ENCODE data around the gene PDCL2.
A peak's percentile ranks its signal among the peaks of the same experiment; 100 is the strongest.
"Not testable (repeated sequence)": the region's sequence is repeated elsewhere in the genome, so short reads cannot be mapped to it uniquely, and the experiment has no call there.

Gene PDCL2

DNA sequence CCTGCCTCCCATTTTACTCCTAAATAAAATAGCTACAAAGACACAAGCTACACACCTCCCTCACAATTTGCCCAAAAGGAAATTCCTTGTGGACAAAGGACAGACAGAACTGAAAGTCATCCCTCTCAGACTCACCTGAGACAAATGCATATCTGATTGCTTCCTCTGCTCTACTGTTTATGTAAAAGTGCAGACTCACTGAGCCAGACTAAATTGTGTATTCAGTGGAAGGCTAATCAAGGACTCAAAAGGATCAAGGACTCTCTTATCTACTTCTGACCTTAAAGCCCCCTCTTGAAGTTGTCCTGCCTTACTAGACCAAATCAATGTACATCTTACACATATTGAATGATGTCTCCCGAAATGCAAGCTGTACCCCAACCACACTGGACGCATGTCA, 3.9 kb downstream of the PDCL2 start:
- no peak for DNase-seq (ENCODE audit: low spot score)

DNA sequence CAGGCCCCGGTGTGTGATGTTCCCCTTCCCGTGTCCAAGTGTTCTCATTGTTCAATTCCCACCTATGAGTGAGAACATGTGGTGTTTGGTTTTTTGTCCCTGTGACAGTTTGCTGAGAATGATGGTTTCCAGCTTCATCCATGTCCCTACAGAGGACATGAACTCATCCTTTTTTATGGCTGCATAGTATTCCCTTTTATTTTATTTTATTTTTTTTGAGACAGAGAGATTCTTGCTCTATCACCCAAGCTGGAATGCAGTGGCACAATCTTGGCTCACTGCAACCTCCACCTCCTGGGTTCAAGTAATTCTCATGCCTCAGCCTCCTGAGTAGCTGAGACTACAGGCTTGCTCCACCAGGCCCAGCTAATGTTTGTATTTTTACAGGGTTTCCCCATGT, 9.3 kb downstream of the PDCL2 start:
- DNase-seq (ENCODE audit: low spot score): not testable (repeated sequence)

DNA sequence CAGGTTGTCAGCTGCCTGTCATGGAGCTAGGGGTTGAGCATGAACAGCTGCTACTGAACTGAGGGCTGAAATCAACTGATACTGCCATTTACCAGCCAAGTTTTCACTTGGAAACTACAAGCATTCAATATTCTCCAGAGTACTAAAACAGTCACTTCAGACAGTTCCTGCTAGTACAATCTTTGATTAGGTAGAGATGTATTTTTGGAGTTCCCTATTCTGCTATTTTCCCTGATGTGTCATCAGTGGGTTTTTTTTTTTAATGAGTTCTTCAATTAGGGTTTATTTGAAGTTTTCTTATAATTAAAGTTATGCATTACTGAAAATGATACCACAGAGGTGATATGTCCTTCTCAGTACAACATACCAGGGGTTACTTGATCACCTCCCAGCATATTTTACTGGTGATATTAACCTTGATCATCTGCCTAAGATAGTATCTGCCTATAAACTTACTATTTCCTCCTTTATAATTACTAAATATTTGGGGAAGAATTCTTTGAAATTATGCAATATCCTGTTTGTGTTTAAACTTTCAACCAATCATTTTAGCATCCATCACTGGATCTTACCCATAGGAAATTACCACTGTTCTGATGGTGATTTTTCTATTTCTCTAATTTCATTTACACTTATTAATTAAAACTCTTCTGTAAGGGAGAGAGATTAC, 13.6 kb downstream of the PDCL2 start:
- DNase-seq (ENCODE audit: low spot score): no peak

DNA sequence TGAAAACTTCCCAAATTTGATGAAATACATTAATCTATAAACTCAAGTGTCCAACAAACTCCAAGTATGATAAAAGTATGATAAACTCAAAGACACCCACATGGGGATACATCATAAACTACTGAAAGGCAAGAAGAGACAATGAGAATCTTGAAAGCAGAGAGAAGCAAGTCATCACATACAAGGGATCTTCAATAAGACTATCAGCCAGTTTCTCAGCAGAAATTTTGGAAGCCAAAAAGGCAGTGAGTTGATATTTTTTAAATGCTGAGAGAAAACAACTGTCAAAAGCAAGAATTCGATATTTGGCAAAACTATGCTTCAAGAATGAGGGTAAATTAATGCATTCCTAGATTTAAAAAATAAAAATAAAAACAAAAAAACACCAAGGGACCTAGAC, 16.5 kb downstream of the PDCL2 start:
- DNase-seq (ENCODE audit: low spot score): no peak

DNA sequence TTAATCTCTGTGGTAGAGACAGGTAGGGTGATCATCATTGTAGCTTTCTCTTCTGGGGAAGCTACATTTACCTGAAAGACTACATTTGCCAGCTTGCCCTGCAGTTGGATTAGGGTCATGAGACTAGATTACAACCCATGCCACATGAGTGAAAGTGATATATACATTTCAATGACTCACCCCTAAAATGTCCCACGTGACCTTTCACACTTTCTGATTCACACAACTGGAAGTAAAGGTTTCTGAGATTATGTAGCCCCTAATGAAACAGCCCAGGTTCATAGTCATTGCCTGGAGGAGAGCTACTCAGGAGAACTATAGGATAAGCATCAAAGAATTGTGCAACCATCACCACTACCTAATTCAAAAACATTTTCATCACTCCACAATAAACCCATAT, 17.8 kb downstream of the PDCL2 start:
- no peak for DNase-seq (ENCODE audit: low spot score)

DNA sequence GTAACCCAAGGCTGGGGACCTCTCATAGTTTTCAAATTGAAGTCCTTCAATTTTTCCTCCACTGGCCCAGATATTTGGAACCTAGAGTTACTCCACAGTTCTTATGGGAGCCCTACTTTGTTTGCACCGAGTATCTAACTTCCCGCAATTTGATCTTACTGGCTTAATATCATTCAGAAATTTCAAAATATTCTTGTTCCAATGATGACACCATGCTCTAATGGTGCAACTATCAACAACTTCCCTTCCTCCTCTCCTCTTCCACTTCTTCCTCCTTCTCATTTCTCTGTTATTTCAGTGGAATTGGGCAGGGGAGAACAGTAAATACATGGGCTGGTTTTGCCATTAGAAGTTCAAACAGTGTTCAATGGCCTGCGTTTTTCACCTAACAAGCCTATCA, 20.2 kb downstream of the PDCL2 start:
- DNase-seq (ENCODE audit: low spot score): no peak

DNA sequence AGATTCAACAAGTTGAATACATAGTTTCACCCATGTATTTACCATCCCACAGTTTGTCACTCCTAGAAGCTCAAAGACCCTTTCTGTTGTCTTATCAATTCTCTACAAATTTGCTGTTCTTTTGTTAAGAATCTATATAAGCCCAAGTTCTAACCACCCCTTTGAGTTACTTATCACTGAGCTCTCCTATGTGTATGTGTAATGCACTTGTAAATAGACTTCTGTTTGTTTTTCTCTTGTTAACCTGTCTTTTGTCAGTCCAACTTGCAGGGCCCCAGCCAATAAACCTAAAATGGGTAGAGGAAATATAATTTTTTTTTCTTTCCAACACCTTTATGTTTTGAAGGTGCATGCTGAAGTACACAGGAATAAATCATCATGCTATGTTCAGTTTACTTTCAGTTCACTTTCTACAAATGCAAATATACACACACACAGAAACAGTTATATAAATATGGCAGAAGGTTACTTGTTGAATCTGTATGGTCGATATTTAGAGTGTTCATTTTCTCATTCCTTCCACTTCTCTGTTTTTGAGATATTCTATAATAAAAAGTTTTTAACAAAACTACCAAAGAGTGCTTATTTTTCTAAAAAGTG, 23.0 kb downstream of the PDCL2 start:
- no peak for DNase-seq (ENCODE audit: low spot score)

DNA sequence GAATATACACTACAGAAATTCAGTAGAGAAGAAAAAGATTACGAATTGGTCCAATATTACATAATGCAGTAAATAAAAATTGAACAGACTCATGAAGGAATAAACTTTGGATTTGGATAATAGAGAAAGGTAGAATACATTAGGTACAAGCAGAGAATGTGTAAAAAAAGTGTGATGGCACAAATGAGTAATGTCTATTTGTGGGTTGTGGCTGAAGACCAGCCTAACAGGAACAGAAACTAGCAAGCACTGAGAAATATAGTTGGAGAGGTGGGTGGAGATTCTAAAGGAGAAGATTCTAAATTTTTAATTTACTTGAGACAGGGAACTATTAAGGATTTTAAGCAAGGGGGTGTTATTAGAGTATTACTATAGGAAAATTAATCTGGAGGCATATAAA, 30.2 kb downstream of the PDCL2 start:
- DNase-seq (ENCODE audit: low spot score): no peak

DNA sequence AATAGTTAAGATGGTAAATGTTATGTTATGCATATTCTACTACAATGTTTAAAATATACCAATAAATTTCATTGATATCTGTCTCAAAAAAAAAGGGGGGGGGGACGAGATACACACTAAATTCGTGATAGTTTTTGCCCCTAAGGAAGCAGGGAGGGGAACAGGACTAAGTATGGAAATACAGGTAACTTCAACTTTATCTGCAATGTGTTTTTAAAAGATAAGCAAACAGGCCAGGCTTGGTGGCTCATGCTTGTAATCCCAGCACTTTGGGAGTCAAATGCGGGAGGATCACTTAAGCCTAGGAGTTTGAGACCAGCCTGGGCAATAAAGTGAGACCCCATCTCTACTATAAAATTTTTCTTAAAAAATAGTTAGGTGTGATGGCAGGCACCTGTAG, 31.9 kb downstream of the PDCL2 start:
- DNase-seq (ENCODE audit: low spot score): no peak

DNA sequence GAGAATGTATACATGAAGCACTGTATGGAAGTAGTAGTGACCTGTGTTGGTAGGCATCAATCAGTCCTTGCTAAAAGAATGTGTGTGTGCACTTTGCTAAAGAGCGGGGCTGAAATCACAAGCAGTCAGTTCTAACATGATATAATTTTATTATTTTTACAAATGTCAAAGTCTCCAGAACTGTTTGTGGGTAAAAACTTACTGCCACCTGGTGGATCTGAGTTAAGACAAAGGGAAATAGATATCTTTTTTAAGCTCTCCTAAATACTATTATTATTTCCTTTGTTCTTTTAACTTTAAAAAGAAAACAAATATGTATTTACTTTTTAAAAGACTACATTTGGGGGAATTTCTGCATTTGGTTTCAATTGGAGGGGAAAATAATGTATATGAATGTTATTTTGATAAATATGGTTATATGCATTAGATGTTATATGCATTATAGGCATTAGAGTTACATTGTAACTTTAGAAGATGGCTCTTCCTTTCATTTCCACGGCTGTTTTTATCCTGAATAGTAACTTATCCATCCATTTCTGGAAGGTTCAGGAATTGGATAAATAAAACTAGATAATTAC, 37.5 kb downstream of the PDCL2 start:
- peak; percentile 44 for DNase-seq (ENCODE audit: low spot score)

DNA sequence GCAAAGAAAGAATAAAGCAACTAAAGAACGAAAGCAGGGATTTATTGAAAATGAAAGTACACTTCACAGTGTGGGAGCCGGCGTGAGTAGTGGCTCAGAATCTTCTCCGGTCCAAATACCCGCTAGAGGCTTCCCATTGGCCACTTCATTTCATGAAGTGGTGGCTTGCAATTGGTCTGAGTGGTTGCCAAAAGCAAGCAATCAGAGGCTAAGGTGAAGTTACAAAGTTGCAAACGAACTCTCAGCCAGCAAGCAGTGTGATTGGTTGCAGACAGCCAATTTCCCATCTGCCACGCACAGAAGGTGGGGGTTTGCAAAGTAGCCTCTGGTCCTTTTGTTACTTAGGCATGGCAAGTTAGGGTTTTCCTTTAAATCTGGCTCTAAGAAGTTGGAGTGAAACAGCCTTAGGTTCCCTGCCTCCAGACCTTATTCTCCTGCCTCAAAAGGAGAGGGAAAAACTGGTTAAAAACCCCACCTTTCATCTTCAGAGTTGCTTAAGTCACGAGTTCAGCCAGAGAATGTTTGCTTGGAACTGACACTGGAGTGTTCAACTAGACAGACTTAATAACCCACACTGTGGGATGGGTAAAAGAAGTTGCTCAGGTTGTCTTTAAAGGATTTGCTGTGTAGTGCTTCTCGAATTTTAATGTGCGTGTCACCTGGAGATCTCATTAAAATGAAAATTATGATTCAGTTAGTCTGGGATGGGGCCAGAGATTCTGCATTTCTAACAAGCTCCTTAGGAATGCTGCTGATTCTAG, 38.4 kb downstream of the PDCL2 start:
- peak; percentile 75 for DNase-seq (ENCODE audit: low spot score)

DNA sequence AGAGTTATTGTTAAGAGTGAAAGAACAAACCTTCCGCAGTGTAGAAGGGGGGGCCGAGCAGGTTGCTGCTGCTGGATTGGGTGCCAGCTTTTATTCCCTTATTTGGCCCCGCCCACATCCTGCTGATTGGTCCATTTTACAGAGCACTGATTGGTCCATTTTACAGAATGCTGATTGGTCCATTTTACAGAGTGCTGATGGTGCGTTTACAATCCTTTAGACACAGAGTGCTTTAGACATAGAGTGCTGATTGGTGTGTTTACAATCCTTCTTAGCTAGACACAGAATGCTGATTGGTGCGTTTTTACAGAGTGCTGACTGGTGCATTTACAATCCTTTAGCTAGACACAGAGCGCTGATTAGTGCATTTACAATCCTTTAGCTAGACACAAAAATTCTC, 40.1 kb downstream of the PDCL2 start:
- not testable (repeated sequence) for DNase-seq (ENCODE audit: low spot score)

DNA sequence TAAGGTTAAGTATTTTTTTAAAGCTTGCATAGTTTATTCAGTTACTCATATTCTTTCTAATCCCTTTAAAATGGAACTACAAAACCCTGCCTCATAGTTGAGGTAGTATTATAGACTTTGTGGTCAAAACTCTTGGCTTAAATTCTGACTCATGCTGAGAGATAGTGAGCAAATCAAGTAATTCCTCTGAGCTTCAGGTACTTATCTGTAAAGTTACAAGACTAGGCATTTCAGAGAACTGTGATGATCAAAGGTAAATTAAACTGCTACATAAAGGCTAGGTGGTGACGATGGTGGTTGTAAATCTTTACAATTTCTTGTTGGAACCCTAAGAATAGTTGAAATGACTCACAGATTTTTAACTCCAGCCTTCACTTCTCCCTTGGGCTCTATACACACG, 42.2 kb downstream of the PDCL2 start:
- DNase-seq (ENCODE audit: low spot score): peak; percentile 50

DNA sequence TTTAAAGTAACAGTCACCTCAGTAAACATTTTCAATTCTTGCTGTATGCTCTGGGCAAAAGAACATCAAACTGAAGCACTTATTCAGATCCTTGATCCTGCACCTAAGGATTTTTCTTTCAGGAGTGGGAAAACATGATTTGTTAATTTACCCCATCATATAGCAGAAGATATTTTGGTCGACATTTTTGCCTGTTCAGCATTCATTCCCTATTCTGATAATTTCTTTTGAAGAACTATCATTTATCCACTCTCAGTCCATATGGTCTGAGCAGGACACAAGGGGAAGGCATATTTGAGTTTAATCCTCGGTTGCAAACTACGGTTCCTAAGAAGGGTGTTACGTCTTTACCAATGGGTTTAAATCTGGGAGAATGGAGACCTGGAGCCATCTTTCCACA, 44.1 kb downstream of the PDCL2 start:
- DNase-seq (ENCODE audit: low spot score): no peak

DNA sequence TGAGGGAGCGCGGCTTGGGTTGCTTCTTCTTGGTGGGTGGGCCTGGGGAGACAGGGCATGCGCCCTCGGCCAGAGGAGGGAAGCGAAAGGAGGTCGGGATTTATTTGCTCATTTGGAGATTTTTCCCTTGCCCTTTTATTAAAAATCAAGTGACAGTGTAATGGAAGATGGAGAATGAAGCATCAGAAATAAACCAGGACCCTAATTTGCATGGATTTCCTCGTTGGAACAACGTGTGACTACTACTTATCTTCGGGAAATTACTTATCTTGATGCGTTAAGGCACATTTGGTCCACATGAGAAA, 44.6 kb downstream of the PDCL2 start:
- DNase-seq (ENCODE audit: low spot score): no peak

DNA sequence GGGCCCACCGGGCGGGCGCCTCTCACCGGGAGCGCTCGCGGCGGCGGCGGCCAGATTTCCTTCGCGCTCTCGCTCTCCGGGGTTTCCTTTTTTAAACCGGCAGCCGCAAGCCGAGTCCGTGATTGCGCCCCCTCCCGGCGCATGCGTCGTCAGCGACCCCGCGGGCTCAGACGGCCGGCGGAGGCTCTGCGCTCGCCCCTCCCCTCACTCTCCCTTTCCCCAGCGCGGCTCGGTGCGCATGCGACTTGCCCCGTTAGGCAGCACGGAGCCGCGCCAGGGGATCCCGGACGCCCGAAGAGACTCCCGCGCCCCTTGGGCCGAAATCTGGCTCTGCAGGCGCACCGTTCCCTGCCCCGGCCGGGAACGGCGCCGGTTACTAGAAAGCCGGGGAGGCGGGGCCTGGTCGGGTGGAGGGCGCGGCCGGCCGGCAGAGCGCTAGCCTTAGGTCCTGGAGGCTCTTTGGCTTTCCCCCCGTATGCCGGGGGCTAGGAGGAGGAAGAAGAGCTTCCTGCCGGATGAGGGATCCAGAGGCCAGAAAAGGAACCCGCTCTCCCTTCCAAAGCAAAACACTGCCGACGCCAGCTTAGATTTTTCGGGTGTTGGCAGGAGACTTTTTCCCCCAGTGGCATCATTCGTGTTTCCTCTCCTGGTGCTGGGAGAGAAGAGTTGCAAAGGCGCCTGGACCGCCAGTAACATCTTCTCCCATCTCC, 45.1 kb downstream of the PDCL2 start, which contains the start of gene CLOCK:
Gene CLOCK, minus strand, starts transcription at position 154 of the 710 bp plus-strand sequence. CDS start 64,124 bp downstream, outside the sequence.
- DNase-seq (ENCODE audit: low spot score): peak; percentile 86

DNA sequence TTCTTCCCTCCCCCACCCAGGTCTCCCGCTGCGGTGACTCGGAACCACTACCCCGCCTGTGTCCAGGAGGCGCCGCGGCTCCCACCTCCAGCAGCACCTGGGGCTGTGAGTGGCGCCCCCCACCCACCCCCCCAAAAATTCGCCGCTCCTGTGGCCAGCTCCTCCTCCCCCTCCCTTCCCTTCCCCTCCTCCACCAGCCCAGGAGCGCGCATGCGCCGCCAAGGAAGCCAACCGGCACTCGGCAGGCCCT, 45.6 kb downstream of the PDCL2 start:
- DNase-seq (ENCODE audit: low spot score): peak; percentile 84

DNA sequence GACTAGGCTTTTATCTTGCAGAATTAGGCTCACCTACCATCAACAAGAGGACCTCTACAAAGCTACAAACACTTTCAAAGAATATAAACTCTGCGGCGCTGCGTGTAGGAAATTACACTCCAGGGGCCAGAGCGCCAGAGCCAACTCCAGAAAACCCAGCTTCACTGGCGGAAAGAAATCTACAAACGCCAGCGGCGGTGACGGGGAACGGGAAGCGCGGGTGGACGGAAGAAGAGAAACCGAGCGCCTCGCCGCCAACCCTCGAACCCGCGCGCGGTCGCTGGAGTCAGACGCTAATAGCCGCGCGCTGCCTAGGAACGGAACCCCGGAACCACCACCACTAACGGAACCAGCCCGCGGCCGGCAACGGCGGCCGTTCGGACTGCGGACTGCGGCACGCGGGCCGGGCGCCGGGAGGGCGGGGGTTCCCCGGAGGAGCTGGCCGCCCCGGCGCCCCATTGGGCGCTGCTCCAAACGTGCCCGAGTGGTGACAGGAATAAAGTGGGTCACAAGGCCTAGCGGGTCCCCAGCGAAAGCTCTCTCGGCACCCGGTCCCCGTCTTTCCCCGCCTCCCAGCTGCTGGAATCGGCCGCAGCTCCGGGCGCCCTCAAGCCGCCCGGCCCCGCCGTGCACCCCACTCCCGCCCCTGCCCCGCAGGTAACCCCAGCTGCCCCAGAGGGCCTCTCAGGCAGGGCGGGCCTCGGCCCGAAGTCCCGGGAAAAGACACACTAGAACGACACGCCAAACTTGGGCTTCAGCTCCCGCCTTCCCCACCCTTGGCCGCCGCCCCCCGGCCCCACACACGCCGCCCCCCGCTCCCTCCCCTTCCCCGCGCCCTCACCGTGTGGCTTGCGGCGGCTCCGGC, 46.2 kb downstream of the PDCL2 start:
- DNase-seq (ENCODE audit: low spot score): peak; percentile 62

DNA sequence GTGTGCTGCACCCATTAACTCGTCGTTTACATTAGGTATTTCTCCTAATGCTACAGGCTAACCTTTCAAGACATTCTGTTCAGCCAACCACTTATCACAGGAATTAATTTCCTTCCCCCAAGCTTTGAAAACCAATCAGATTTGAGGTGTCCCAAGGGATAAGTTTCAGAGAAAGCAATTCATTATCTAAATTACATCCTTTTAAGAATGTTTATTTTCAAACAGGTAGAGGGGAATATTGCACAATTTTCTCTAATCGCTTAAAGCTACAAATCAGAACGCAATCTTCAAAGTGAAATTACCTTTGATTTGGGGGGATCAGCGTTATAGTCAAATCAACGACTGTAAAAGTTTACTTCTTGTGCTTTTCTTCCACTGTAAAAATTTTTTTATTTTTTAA, 46.9 kb downstream of the PDCL2 start:
- DNase-seq (ENCODE audit: low spot score): no peak

DNA sequence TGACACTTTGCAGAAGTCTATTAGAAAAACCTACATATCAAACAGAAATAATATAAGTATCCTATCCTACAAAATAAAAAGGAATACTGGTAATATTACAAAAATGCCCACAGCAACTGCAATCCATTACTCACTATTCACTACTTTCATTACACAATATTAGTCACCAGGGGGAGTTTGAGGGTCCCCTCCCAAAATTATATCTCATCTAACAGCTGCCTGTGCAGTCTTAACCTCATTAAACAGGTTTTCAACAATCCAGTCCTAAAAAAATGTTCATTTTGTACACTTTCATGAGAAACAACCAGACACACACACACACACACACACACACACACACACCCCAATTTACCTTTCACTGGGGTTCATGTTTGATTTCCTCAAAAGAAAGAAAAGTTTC, 48.2 kb downstream of the PDCL2 start:
- DNase-seq (ENCODE audit: low spot score): no peak

DNA sequence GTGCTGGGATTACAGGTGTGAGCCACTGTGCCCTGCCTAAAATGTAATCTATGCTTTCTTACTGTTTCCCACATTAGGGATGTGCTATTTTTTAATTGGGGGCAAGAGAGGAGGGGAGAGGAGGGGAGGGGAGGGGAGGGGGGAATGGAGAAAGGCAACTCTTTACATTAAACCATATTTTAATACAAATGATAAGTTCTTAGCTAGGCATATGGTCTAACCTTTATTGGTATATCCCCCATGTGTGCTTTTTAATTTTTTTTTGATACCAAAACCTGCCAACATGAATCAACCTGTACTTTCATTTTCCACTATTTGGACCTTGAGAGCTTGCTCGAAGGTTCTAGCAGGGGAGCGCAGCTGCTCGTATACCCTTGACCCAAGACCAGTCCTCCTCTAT, 51.8 kb downstream of the PDCL2 start:
- no peak for DNase-seq (ENCODE audit: low spot score)

DNA sequence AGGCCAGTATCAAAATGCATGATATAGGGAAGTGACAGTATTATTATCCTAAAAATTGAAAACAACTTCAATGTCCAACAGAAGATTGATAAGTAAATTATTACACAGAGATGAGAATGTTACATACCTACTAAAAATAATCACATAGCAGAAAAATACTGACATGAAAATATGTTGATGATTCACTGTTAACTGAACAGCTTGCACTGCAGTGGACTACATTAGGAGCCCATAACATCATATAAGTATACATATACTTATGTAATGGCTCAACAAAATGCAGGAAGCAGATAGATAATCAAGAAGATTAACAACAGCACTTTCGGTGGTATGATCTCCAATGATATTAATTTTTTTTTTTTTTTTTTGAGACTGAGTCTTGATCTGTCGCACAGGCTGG, 52.4 kb downstream of the PDCL2 start:
- DNase-seq (ENCODE audit: low spot score): no peak
